HepG2 (cell line): ENCODE results near the gene FBXW4. TPM values are rescaled to one million over a fixed set of nuclear protein-coding genes. Genes with fewer than 3 reads are reported as not detected.

Experiments used
- ATAC-seq: fragments of 200-7000 bp; cut with Tn5 transposase; 3 replicates; pipeline ENCODE4 v1.9.1; 2020; ENCODE audit warnings: mild to moderate bottlenecking, moderate library complexity
- BruUV-seq: library from RNA; stranded (reverse); fragments of 400-500 nt; replicated peaks from 2 replicates; lab custom pipeline; 2021; lab: Mats Ljungman, UMichigan
- CTCF ChIA-PET: fragments of 300-600 bp; formaldehyde crosslinking; extraction: SDS; loops from one replicate; lab custom pipeline; 2021; ENCODE audit warnings: low total read pairs, inconsistent platforms, low intra/inter-chr PET ratio; lab: Yijun Ruan, JAX
- POLR2A ChIA-PET: fragments of 350-600 bp; sonication (Branson Sonifier 250); formaldehyde crosslinking; loops from one replicate; lab custom pipeline; 2020; ENCODE audit warnings: antibody characterized with exemption, inconsistent platforms; lab: Yijun Ruan, JAX
- DNase-seq: peaks from one replicate; pipeline ENCODE4 v3.0.0-alpha.2; 2015; ENCODE audit warnings: low spot score
- FAIRE-seq: peaks from 3 replicates; lab custom pipeline; 2011; peaks lifted over from hg19 to GRCh38; lab: Jason Lieb, UNC
- H2AFZ ChIP-seq: one replicate; pipeline ENCODE4 v1.6.1; 2011; ENCODE audit warnings: low read length, inconsistent platforms
- H3K27ac ChIP-seq: fragments of 300-600 bp; 3 replicates; pipeline ENCODE4 v1.8.0; 2011; ENCODE audit warnings: mixed run types, mild to moderate bottlenecking, mixed read lengths, low read length, inconsistent platforms; ENCODE audit not compliant: insufficient read depth; ENCODE audit errors: extremely low read length
- H3K27me3 ChIP-seq, 2 experiments: fragments of 200-600 bp in 1 of 2; 2 replicates in 1 of 2; 3 replicates in 1 of 2; pipeline versions ENCODE4 v1.6.0 to v1.8.0; 2011; ENCODE audit warnings: low read length in 2 of 2, mild to moderate bottlenecking in 2 of 2, moderate library complexity in 2 of 2, inconsistent platforms in 1 of 2; ENCODE audit not compliant: insufficient read depth in 2 of 2, control insufficient read depth in 1 of 2
- H3K36me3 ChIP-seq, 2 experiments: fragments of 200-600 bp in 1 of 2; replicated peaks in 1 of 2; 2 replicates in 1 of 2; 3 replicates in 1 of 2; pipeline versions ENCODE4 v1.5.1 to v1.8.0; 2011; ENCODE audit warnings: low read length in 2 of 2, inconsistent platforms in 1 of 2; ENCODE audit not compliant: insufficient read depth in 2 of 2, control insufficient read depth in 1 of 2
- H3K4me1 ChIP-seq: 2 replicates; pipeline ENCODE4 v1.5.1; 2012; ENCODE audit warnings: low read length, inconsistent platforms; ENCODE audit not compliant: insufficient read depth
- H3K4me2 ChIP-seq: 2 replicates; pipeline ENCODE4 v1.6.0; 2011; ENCODE audit warnings: low read depth, low read length, inconsistent platforms
- H3K4me3 ChIP-seq, 3 experiments: fragments of 200-600 bp in 1 of 3; sonication (generic), shearing (Covaris generic) in 1 of 3; replicated peaks in 1 of 3; 2 replicates each; pipeline ENCODE4 v1.5.1; 2011 to 2016; ENCODE audit warnings: low read length in 3 of 3, inconsistent platforms in 2 of 3, low read depth in 2 of 3, mild to moderate bottlenecking in 2 of 3, control low read depth in 1 of 3, mixed read lengths in 1 of 3; ENCODE audit not compliant: insufficient read depth in 1 of 3
- H3K79me2 ChIP-seq: one replicate; pipeline ENCODE4 v1.6.1; 2011; ENCODE audit warnings: low read length, inconsistent platforms; ENCODE audit not compliant: insufficient read depth
- H3K9ac ChIP-seq: 2 replicates; pipeline ENCODE4 v1.6.0; 2011; ENCODE audit warnings: mild to moderate bottlenecking, low read depth, low read length, inconsistent platforms; ENCODE audit not compliant: insufficient read depth
- H3K9me3 ChIP-seq: 2 replicates; pipeline ENCODE4 v1.5.1; 2012; ENCODE audit warnings: mild to moderate bottlenecking, low read length
- H4K20me1 ChIP-seq: 2 replicates; pipeline ENCODE4 v1.6.0; 2011; ENCODE audit warnings: inconsistent platforms, mild to moderate bottlenecking, low read length, moderate library complexity; ENCODE audit not compliant: insufficient read depth
- BATF2 ChIP-seq: sonication (generic); formaldehyde crosslinking; IDR thresholded peaks from 2 replicates; pipeline ENCODE4 v1.8.0; 2022; ENCODE audit warnings: mild to moderate bottlenecking, missing genetic modification reagents, moderate library complexity
- BCLAF1 ChIP-seq: fragments of 450-650 bp; IDR thresholded peaks from 2 replicates; pipeline ENCODE4 v1.6.1; 2017; ENCODE audit warnings: mild to moderate bottlenecking
- FOXP4 ChIP-seq: sonication (generic); formaldehyde crosslinking; IDR thresholded peaks from 2 replicates; pipeline ENCODE4 v1.4.0; 2020; ENCODE audit warnings: missing genetic modification reagents
- HMGA1 ChIP-seq: sonication (generic); formaldehyde crosslinking; conservative IDR thresholded peaks from 2 replicates; pipeline ENCODE4 v1.4.0; 2020; ENCODE audit warnings: missing genetic modification reagents
- IRX3 ChIP-seq: sonication (generic); formaldehyde crosslinking; IDR thresholded peaks from 2 replicates; pipeline ENCODE4 v1.8.1; 2023; ENCODE audit warnings: mild to moderate bottlenecking, low read depth, missing genetic modification reagents, borderline replicate concordance
- LCORL ChIP-seq, 2 experiments: fragments of 450-650 bp in 1 of 2; sonication (generic) in 1 of 2; formaldehyde crosslinking in 1 of 2; IDR thresholded peaks; 2 replicates each; pipeline versions ENCODE4 v1.5.0 to v1.6.1; 2017 to 2020; ENCODE audit warnings: antibody characterized with exemption in 1 of 2, missing genetic modification reagents in 1 of 2
- POLR2G ChIP-seq: fragments of 200-400 bp; formaldehyde crosslinking; IDR thresholded peaks from 2 replicates; pipeline ENCODE4 v1.6.1; 2018; ENCODE audit warnings: mild to moderate bottlenecking, low read depth, low read length, moderate library complexity
- SRY ChIP-seq: sonication (generic); formaldehyde crosslinking; IDR thresholded peaks from 2 replicates; pipeline ENCODE4 v1.8.0; 2022; ENCODE audit warnings: mild to moderate bottlenecking, missing genetic modification reagents
- TBP ChIP-seq: sonication (generic); formaldehyde crosslinking; IDR thresholded peaks from 2 replicates; pipeline ENCODE4 v1.5.0; 2020; ENCODE audit warnings: missing genetic modification reagents
- TERF1 ChIP-seq: sonication (generic); formaldehyde crosslinking; IDR thresholded peaks from 2 replicates; pipeline ENCODE4 v1.8.0; 2022; ENCODE audit warnings: mild to moderate bottlenecking, missing genetic modification reagents, moderate library complexity
- ZBTB7B ChIP-seq: sonication (generic); formaldehyde crosslinking; IDR thresholded peaks from 2 replicates; pipeline ENCODE4 v1.4.0; 2020; ENCODE audit warnings: missing genetic modification reagents
- ZNF160 ChIP-seq: sonication (generic); formaldehyde crosslinking; IDR thresholded peaks from 2 replicates; pipeline ENCODE4 v1.8.0; 2022; ENCODE audit warnings: mild to moderate bottlenecking, inconsistent platforms, missing genetic modification reagents
- ZNF230 ChIP-seq: sonication (generic); formaldehyde crosslinking; IDR thresholded peaks from 2 replicates; pipeline ENCODE4 v1.4.0; 2020; ENCODE audit warnings: mild to moderate bottlenecking, missing genetic modification reagents
- ZNF24 ChIP-seq: fragments of 450-650 bp; IDR thresholded peaks from 2 replicates; pipeline ENCODE4 v1.6.1; 2017; ENCODE audit warnings: antibody characterized with exemption, mild to moderate bottlenecking
- ZNF615 ChIP-seq: sonication (generic); formaldehyde crosslinking; IDR thresholded peaks from 2 replicates; pipeline ENCODE4 v1.5.0; 2020; ENCODE audit warnings: mild to moderate bottlenecking, missing genetic modification reagents, borderline replicate concordance
- ZNF616 ChIP-seq: sonication (generic); formaldehyde crosslinking; IDR thresholded peaks from 2 replicates; pipeline ENCODE4 v1.5.0; 2020; ENCODE audit warnings: low read depth, mild to moderate bottlenecking, missing genetic modification reagents
- ZNF746 ChIP-seq: sonication (generic); formaldehyde crosslinking; IDR thresholded peaks from 2 replicates; pipeline ENCODE4 v1.8.0; 2022; ENCODE audit warnings: mild to moderate bottlenecking, missing genetic modification reagents
- WGBS: methylation state at CpG from one replicate; pipeline ENCODE4 v1.1.6; 2017; ENCODE audit warnings: low lambda C conversion rate; 5-methylcytosine and 5-hydroxymethylcytosine counted together
- in situ Hi-C: cut with HindIII; loops from 2 replicates; pipeline ENCODE4 v1.10.0; 2017; ENCODE audit warnings: low pct_unique_long_range_greater_than_20kb; ENCODE audit not compliant: extremely low pct_ligation_motif_present
- intact Hi-C: fragments of 100-400 bp; cut with micrococcal nuclease; formaldehyde crosslinking; loops from one replicate; pipeline ENCODE4 v1.10.0; 2022; ENCODE audit not compliant: unreplicated experiment
- polyA plus RNA-seq, 8 experiments: library from polyadenylated mRNA; depleted of rRNA in 3 of 8; stranded (reverse) in 7 of 8; unstranded in 1 of 8; fragments of >200 nt; fragmentation: Illumina TruSeq in 4 of 8; extraction: Trizol in 4 of 8; gene quantifications; 2 replicates each; pipeline versions ENCODE4 v1.2.1 to v1.2.3, GENCODE V29; 2011 to 2016; ENCODE audit warnings: low read depth in 4 of 8, missing spikeins in 1 of 8, mixed read lengths in 1 of 8; ENCODE audit not compliant: insufficient read depth in 1 of 8
- total RNA-seq, 5 experiments: library from RNA; depleted of rRNA; stranded (reverse); fragments of >200 nt; fragmentation: Illumina TruSeq; extraction: Trizol; gene quantifications; 2 replicates each; pipeline ENCODE4 v1.2.3, GENCODE V29; 2016; ENCODE audit warnings: low read depth in 1 of 5

FBXW4 gene
- total and polyA plus RNA-seq, 2 of the 13 experiments (the other 11 are each of a cell fraction or from before 2014, with no cell fraction given), result 23.5 to 33.7 TPM

- no peak overlapping the region for H2AFZ ChIP-seq
- intact Hi-C loops, result no loop called here
- TF ChIP-seq BCLAF1 (no peak), POLR2G (no peak), BATF2 (CRISPR knock-in tag) (no peak), ZNF230 (CRISPR knock-in tag) (no peak), LCORL (IDR thresholded peaks at IDR 0.05) (no peak), LCORL (CRISPR knock-in tag; IDR thresholded peaks at IDR 0.05) (no peak), ZNF24 (no peak), HMGA1 (CRISPR knock-in tag) (no peak), SRY (no peak), IRX3 (no peak), ZNF616 (CRISPR knock-in tag) (no peak), ZNF160 (no peak), TERF1 (CRISPR knock-in tag) (no peak), FOXP4 (CRISPR knock-in tag) (no peak), ZNF746 (CRISPR knock-in tag) (no peak), TBP (no peak), ZNF615 (CRISPR knock-in tag) (no peak), ZBTB7B (CRISPR knock-in tag) (no peak)
These were observed 38.1 kb downstream of the FBXW4 start for GRCh38 chr10:101656890-101657289.

More at GRCh38 chr10:101656890-101657289, 38.1 kb downstream of the FBXW4 start:
- no peaks in the 10 kb centered on the region for H3K79me2 ChIP-seq
- ChIA-PET POLR2A (interaction anchor here (0.7 kb wide), 1 partner anchor 1313 kb away, joined by 3 read pairs; no protein-coding TSS in a partner anchor), CTCF (no interaction called here)
- H3K9ac ChIP-seq, result no peak overlapping the region
- BruUV-seq, result no TSS peak
- no peaks in the 10 kb centered on the region for H3K9me3 ChIP-seq
- in situ Hi-C loops, result no loop called here
- no peak overlapping the region for H3K4me2 ChIP-seq
- no peaks in the 10 kb centered on the region for H3K27me3 ChIP-seq
- no peaks in the 10 kb centered on the region for H4K20me1 ChIP-seq
- H3K36me3 ChIP-seq, result peaks cover 5 to 33% of the 10 kb centered on the region in 2 experiments; a peak in 3 of 5 replicates
- no peaks in the 10 kb centered on the region for H3K4me1 ChIP-seq
- ATAC-seq (no peak), DNase-seq (no peak), FAIRE-seq (no peak)
- no peak overlapping the region for H3K27ac ChIP-seq
- WGBS, result 100% methylated on average over 2 of the region's 2 CpGs
- no peak overlapping the region for H3K4me3 ChIP-seq
